ENCODE results near the gene MARS1.
"Not testable (repeated sequence)": the region's sequence is repeated elsewhere in the genome, so short reads cannot be mapped to it uniquely, and the experiment has no call there.

The MARS1 gene

GRCh38 chr12:57554897-57555296 is 67.0 kb downstream of the MARS1 start:
- DNase-seq (ENCODE audit: low read depth), result no peak
- H3K4me3 ChIP-seq (ENCODE audit: low read length), result no peak overlapping the region
- TF ChIP-seq, protein P1, sequence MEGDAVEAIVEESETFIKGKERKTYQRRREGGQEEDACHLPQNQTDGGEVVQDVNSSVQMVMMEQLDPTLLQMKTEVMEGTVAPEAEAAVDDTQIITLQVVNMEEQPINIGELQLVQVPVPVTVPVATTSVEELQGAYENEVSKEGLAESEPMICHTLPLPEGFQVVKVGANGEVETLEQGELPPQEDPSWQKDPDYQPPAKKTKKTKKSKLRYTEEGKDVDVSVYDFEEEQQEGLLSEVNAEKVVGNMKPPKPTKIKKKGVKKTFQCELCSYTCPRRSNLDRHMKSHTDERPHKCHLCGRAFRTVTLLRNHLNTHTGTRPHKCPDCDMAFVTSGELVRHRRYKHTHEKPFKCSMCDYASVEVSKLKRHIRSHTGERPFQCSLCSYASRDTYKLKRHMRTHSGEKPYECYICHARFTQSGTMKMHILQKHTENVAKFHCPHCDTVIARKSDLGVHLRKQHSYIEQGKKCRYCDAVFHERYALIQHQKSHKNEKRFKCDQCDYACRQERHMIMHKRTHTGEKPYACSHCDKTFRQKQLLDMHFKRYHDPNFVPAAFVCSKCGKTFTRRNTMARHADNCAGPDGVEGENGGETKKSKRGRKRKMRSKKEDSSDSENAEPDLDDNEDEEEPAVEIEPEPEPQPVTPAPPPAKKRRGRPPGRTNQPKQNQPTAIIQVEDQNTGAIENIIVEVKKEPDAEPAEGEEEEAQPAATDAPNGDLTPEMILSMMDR (conservative IDR thresholded peaks at IDR 0.05; ENCODE audit: low read length), result no peak

GRCh38 chr12:57558864-57559263 is 71.0 kb downstream of the MARS1 start:
- no peak overlapping the region for H3K4me3 ChIP-seq (ENCODE audit: low read length)
- TF ChIP-seq, protein P1 (conservative IDR thresholded peaks at IDR 0.05; ENCODE audit: low read length), result no peak
- DNase-seq (ENCODE audit: low read depth), result no peak

DNA sequence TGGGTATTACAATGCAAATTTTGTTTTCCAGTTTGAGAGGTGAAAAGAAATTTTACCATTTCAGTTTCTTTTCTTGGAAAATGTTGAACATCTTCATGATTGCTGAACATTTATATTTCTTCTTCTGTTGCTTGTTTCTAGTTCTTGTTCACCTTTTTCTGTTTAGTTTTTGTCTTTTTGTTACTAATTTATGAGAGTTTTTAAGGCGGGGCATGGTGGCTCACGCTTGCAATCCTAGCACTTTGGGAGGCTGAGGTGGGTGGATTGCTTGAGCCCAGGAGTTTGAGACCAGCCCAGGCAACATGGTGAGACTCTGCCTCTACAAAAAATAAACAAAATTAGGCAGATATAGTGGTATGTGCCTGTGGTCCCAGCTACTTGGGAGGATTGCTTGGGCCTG is 72.6 kb downstream of the MARS1 start:
- DNase-seq (ENCODE audit: low read depth), result no peak
- H3K4me3 ChIP-seq (ENCODE audit: low read length), result no peak overlapping the region
- TF ChIP-seq, protein P1 (conservative IDR thresholded peaks at IDR 0.05; ENCODE audit: low read length), result no peak

DNA sequence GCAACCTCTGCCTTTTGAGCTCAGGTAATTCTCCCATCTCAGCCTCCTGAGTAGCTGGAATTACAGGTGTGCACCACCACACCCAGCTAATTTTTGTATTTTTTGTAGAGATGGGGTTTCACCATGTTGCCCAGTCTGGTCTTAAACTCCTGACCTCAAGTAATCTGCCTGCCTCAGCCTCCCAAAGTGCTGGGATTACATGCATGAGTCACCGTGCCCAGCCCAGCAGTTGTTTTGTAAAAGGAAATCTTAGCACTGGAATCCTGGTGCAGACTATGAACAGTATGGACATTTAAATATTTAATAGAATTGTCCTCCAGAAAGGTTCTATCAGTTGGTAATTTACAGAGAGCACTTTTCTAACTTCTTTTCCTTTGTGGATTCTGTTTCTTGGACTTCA is 73.2 kb downstream of the MARS1 start:
- H3K4me3 ChIP-seq (ENCODE audit: low read length), result not testable (repeated sequence)
- peak; percentile 19 for DNase-seq (ENCODE audit: low read depth)

DNA sequence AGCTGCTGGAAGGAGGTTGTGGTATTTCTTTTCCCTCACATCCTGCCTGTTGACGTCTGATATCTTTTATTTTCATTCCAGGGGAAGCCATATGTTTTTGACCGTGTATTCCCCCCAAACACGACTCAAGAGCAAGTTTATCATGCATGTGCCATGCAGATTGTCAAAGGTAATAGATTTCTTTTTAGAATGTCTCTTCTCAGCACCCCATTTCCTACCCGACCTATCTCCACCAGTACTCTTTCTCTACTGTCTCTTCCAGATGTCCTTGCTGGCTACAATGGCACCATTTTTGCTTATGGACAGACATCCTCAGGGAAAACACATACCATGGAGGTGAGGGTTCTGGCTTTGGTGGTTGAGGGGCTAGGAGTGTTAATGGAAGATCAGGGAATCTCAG is 75.5 kb downstream of the MARS1 start:
- TF ChIP-seq, protein P1 (conservative IDR thresholded peaks at IDR 0.05; ENCODE audit: low read length), result no peak
- no peak for DNase-seq (ENCODE audit: low read depth)
- H3K4me3 ChIP-seq (ENCODE audit: low read length), result no peak overlapping the region

DNA sequence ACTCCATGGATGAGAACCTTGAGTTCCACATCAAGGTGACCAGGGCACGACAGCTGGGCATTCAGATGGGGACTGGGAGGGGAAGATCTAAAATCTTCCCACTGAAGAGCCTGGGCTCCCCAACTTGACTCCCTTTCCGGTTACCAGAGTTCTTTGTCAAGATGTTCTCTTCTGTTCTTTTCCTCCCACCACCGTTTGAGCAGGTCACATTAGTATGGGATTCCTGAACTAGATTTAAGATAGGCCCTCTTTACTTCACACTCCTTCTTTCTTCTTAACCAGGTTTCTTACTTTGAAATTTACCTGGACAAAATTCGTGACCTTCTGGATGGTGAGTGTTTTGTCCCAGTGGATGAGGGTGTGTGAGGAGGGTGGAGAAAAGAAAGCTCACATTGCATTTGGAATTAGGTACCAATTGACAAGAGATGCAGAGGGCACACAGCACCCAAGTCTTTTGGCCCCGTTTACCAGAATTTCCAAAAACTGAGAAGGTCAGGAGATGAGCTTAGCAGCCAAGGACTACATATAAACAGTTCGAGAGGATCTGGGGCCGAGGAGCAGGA is 76.4 kb downstream of the MARS1 start:
- H3K4me3 ChIP-seq (ENCODE audit: low read length), result no peak overlapping the region
- no peak for DNase-seq (ENCODE audit: low read depth)
- TF ChIP-seq, protein P1 (conservative IDR thresholded peaks at IDR 0.05; ENCODE audit: low read length), result no peak
